ENCODE measurements around the gene RAB39A. TPM values are rescaled to one million over a fixed set of nuclear protein-coding genes. Genes with fewer than 3 reads are reported as not detected.
"Not testable (repeated sequence)": the region's sequence is repeated elsewhere in the genome, so short reads cannot be mapped to it uniquely, and the experiment has no call there.

The RAB39A gene, protein sequence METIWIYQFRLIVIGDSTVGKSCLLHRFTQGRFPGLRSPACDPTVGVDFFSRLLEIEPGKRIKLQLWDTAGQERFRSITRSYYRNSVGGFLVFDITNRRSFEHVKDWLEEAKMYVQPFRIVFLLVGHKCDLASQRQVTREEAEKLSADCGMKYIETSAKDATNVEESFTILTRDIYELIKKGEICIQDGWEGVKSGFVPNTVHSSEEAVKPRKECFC
- total RNA-seq, result under 1 TPM in 1 of 2 experiments, not detected in 1; 0.28 TPM

GRCh38 chr11:107928046-107928766 lies at the start of gene RAB39A:
RAB39A (plus strand) TSS chr11:107928448; CDS start chr11:107928569, 121 bp downstream.
- Mint-ChIP-seq H3K27ac (no peak within 1 kb of the TSS), H3K36me3 (ENCODE audit: low read depth) (no peaks in the 10 kb centered on the region), H3K4me1 (peaks cover 13% of the 10 kb centered on the region), H3K9me3 (no peaks in the 10 kb centered on the region), H3K4me3 (peak within 1 kb of the TSS; percentile 69), H3K27me3 (peaks cover 30% of the 10 kb centered on the region)
- CTCF ChIA-PET, result no interaction called here
- DNase-seq, result peak; percentile 87
- POLR2A ChIA-PET, result no interaction called here

- H3K4me1 Mint-ChIP-seq; H3K27me3 Mint-ChIP-seq; H3K27ac Mint-ChIP-seq; CTCF ChIA-PET; H3K4me3 Mint-ChIP-seq; DNase-seq; POLR2A ChIA-PET; H3K36me3 Mint-ChIP-seq (ENCODE audit: low read depth); H3K9me3 Mint-ChIP-seq: not testable (repeated sequence)
Measured at GRCh38 chr11:107881471-107881870, 46.8 kb upstream of the RAB39A start.

DNA sequence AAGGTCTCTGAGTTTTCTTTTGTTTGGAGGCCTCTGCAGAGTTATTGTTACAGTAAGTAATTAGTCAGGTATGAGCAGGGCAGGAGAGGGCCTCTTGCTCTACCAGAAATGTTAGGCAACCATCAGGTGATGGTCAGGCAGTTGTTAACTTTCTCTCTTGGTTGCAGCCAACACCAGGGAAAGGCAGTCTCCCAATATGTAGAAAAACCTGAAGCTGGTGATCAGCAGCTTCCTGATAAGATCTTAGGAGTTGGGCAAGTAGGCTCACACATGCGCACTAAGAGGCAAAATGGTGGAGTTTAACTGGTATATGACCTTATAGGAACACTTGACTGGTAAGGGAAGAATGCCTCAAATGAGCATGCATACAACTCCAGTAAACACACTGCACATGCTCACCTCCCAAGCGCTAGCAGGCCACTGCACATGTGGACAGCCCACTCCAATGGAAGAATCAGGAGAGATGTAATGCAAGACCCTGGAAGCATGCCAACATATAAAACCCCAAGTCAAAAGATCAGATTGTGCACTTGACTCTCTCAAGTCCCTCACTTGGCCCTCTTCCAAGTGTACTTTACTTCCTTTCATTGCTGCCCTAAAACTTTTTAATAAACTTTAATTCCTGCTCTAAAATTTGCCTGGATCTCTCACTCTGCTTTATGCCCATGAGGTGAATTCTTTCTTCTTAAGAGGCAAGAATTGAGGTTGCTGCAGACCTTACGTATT lies 46.0 kb upstream of the RAB39A start:
- peaks cover 3% of the 10 kb centered on the region for H3K9me3 Mint-ChIP-seq
- ChIA-PET POLR2A (no interaction called here), CTCF (no interaction called here)
- H3K4me1 Mint-ChIP-seq, result no peaks in the 10 kb centered on the region
- peaks cover 2% of the 10 kb centered on the region for H3K27me3 Mint-ChIP-seq
- no peak overlapping the region for H3K4me3 Mint-ChIP-seq
- no peak overlapping the region for H3K27ac Mint-ChIP-seq
- H3K36me3 Mint-ChIP-seq (ENCODE audit: low read depth), result no peaks in the 10 kb centered on the region
- no peak for DNase-seq

- no peak overlapping the region for H3K27ac Mint-ChIP-seq
- H3K36me3 Mint-ChIP-seq (ENCODE audit: low read depth), result no peaks in the 10 kb centered on the region
- ChIA-PET POLR2A (no interaction called here), CTCF (interaction anchor here (1.0 to 1.6 kb wide), 2 partner anchors 101 to 158 kb away, joined by 3 to 4 read pairs; no protein-coding TSS in a partner anchor)
- DNase-seq, result no peak
- H3K27me3 Mint-ChIP-seq, result peaks cover 10% of the 10 kb centered on the region
- no peak overlapping the region for H3K4me3 Mint-ChIP-seq
- no peaks in the 10 kb centered on the region for H3K9me3 Mint-ChIP-seq
- no peaks in the 10 kb centered on the region for H3K4me1 Mint-ChIP-seq
Measured at GRCh38 chr11:107898270-107898669, 30.0 kb upstream of the RAB39A start.

DNA sequence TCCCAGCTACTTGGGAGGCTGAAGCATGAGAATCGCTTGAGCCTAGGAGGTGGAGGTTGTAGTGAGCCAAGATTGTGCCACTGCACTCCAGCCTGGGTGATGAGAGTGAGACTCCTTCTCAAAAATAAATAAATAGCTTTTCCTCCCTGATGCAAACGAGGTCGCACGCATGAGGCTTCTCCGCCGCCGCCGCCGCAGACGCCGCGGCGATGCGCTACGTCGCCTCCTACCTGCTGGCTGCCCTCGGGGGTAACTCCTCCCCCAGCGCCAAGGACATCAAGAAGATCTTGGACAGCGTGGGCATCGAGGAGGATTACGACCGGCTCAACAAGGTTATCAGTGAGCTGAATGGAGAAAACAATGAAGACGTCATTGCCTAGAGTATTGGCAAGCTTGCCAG lies 20.0 kb upstream of the RAB39A start:
- DNase-seq, result no peak
- Mint-ChIP-seq H3K4me3 (no peak overlapping the region), H3K9me3 (no peaks in the 10 kb centered on the region), H3K27me3 (peaks cover 13% of the 10 kb centered on the region), H3K36me3 (ENCODE audit: low read depth) (no peaks in the 10 kb centered on the region), H3K27ac (no peak overlapping the region), H3K4me1 (no peaks in the 10 kb centered on the region)
- ChIA-PET CTCF (no interaction called here), POLR2A (no interaction called here)

DNA sequence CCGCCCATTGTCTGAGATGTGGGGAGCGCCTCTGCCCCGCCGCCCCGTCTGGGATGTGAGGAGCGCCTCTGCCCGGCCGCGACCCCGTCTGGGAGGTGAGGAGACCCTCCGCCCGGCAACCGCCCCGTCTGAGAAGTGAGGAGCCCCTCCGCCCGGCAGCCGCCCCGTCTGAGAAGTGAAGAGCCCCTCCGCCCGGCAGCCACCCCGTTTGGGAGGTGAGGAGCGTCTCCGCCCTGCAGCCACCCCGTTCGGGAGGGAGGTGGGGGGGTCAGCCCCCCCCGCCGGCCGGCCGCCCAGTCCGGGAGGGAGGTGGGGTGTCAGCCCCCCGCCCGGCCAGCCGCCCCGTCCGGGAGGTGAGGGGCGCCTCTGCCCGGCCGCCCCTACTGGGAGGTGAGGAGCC lies 15.8 kb upstream of the RAB39A start:
- H3K4me3 Mint-ChIP-seq; H3K4me1 Mint-ChIP-seq; DNase-seq; H3K36me3 Mint-ChIP-seq (ENCODE audit: low read depth); H3K9me3 Mint-ChIP-seq; CTCF ChIA-PET; POLR2A ChIA-PET; H3K27ac Mint-ChIP-seq: not testable (repeated sequence)
- H3K27me3 Mint-ChIP-seq, result peaks cover 13% of the 10 kb centered on the region

DNA sequence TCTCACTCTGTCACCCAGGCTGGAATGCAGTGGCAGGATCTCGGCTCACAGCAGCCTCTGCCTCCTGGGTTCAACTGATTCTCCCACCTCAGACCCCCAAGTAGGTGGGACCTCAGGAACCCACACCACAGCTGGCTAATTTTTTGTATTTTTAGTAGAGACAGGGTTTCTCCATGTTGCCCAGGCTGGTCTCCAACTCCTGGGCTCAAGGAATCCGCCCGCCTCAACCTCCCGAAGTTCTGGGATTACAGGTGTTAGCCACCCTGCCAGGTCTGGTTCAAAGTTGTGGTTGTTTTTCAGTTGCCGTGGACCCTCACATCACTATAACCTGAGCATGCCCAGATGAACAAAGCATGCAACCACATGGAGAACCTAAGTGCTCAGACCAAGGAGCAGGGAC lies 13.0 kb upstream of the RAB39A start:
- Mint-ChIP-seq H3K9me3 (no peaks in the 10 kb centered on the region), H3K36me3 (ENCODE audit: low read depth) (no peaks in the 10 kb centered on the region), H3K27ac (no peak overlapping the region), H3K4me1 (peaks cover 2% of the 10 kb centered on the region), H3K4me3 (no peak overlapping the region), H3K27me3 (peaks cover 8% of the 10 kb centered on the region)
- no peak for DNase-seq
- ChIA-PET CTCF (no interaction called here), POLR2A (no interaction called here)

GRCh38 chr11:107916671-107917241 lies 11.5 kb upstream of the RAB39A start:
- DNase-seq, result peak; percentile 35
- CTCF ChIA-PET, result interaction anchor here (0.6 to 1.8 kb wide), 7 partner anchors 16 to 176 kb away, joined by 3 to 5 read pairs (median 3); no protein-coding TSS in a partner anchor
- Mint-ChIP-seq H3K27me3 (peaks cover 6% of the 10 kb centered on the region), H3K36me3 (ENCODE audit: low read depth) (no peaks in the 10 kb centered on the region), H3K27ac (no peak overlapping the region), H3K9me3 (no peaks in the 10 kb centered on the region), H3K4me1 (peaks cover 2% of the 10 kb centered on the region), H3K4me3 (no peak overlapping the region)
- POLR2A ChIA-PET, result no interaction called here

DNA sequence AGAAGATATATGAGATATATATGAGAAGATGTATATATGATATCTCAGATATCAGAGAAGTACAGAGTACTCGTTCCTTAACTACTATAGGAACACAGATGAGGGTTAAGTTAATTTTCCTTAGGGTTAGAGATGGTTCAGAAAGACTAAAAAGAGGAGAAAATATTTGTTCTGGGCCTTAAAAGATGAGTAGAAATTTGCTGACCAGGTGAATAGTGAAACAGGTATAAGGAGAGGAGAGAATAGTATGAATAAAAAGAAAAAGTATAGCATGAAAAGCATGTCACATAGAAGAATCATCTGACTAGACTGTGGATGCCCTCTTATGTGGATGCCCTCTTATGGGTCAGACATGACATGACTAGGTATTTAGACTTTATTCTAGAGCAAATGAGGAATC lies 6.3 kb upstream of the RAB39A start:
- POLR2A ChIA-PET, result no interaction called here
- Mint-ChIP-seq H3K27ac (no peak overlapping the region), H3K9me3 (no peaks in the 10 kb centered on the region), H3K4me1 (peaks cover 3% of the 10 kb centered on the region), H3K4me3 (no peak overlapping the region), H3K27me3 (peaks cover 21% of the 10 kb centered on the region), H3K36me3 (ENCODE audit: low read depth) (no peaks in the 10 kb centered on the region)
- no peak for DNase-seq
- CTCF ChIA-PET, result interaction anchor here (0.6 to 0.7 kb wide), 2 partner anchors 11 to 200 kb away, joined by 3 to 5 read pairs; no protein-coding TSS in a partner anchor

GRCh38 chr11:107923519-107923918 lies 4.7 kb upstream of the RAB39A start:
- DNase-seq; H3K36me3 Mint-ChIP-seq (ENCODE audit: low read depth); POLR2A ChIA-PET; H3K4me3 Mint-ChIP-seq; H3K4me1 Mint-ChIP-seq; CTCF ChIA-PET; H3K27ac Mint-ChIP-seq; H3K9me3 Mint-ChIP-seq: not testable (repeated sequence)
- H3K27me3 Mint-ChIP-seq, result peaks cover 21% of the 10 kb centered on the region

DNA sequence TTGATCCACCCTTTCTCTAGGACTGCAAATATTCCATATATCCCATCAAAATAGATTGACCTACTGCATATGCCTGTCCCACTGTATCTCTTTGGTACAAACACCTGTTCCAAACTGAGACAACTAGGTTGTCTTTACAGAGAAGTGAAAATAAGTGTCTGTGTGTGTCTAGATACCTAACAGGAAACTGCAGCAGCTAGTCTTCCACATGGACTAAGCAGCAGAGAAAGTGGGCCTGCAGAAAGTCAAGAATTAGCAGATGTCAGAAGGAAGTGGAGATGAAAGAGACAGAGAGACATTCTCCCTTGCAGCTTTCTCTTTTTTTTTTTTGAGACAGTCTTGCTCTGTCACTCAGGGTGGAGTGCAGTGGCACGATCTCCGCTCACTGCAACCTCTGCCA lies 3.9 kb upstream of the RAB39A start:
- DNase-seq, result no peak
- Mint-ChIP-seq H3K36me3 (ENCODE audit: low read depth) (no peaks in the 10 kb centered on the region), H3K4me3 (no peak overlapping the region), H3K9me3 (no peaks in the 10 kb centered on the region), H3K27ac (no peak overlapping the region), H3K4me1 (peaks cover 12% of the 10 kb centered on the region), H3K27me3 (peaks cover 24% of the 10 kb centered on the region)
- CTCF ChIA-PET, result no interaction called here
- POLR2A ChIA-PET, result no interaction called here

DNA sequence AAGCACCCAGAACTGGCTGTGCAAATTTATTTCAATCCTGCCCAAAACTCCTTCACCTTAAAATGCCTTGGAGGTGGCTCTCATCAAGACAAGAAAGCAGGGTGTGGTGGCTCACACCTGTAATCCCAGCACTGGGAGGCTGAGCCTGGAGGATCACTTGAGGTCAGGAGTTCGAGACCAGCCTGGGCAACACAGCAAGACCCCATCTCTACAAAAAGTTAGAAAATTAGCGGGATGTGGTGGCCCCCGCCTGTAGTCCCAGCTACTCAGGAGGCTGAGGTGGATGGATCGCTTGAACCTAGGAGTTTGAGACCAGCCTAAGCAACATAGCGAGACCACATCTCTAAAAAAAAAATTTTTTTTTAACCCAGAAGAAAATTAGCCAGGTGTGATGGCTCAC lies 689 bp upstream of the RAB39A start:
- H3K27ac Mint-ChIP-seq, result no peak overlapping the region
- H3K36me3 Mint-ChIP-seq (ENCODE audit: low read depth), result no peaks in the 10 kb centered on the region
- H3K9me3 Mint-ChIP-seq, result no peaks in the 10 kb centered on the region
- no peak for DNase-seq
- H3K4me3 Mint-ChIP-seq, result peak overlapping the region; percentile 62
- H3K4me1 Mint-ChIP-seq, result peaks cover 13% of the 10 kb centered on the region
- ChIA-PET POLR2A (no interaction called here), CTCF (no interaction called here)
- peaks cover 35% of the 10 kb centered on the region for H3K27me3 Mint-ChIP-seq

DNA sequence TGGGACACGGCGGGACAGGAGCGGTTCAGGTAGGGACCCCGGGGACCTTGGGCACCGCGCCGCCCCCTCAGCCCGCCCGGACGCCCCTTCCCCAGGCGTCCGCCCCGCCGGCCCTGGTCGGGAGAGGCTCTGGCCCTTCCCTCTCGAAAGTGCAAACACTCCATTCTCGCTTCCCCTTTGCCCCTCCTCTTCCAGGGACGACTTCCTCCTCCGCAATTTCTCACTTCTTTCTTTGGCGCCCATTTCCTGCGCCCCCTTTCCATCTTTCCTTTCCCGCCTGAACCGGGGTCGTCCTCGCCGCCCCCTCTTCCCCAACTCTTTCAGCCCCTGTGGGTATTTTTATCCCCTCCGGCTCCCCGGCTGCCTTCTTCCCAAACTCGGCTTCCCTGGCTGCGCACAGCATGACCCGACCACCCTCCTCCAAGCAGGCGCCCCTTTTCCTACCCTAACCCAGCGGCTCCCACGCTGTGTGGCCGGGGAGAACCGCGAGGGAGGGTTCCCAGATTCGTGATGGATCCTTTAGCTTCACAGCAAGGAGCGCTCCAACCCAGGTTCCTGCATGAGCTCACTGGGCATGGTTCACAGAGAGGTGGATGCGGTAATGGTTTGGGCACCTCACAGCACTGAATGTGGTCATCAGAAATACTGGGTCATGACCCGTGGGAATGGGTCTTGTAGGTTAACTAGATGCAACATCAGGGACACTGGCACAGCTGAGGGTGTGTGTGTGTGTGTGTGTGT lies 689 bp downstream of the RAB39A start:
- CTCF ChIA-PET, result interaction anchor here (1.8 kb wide), 1 partner anchor 81 kb away, joined by 8 read pairs; the partner anchor contains the start of gene CUL5
- Mint-ChIP-seq H3K4me1 (peaks cover 13% of the 10 kb centered on the region), H3K9me3 (no peaks in the 10 kb centered on the region), H3K36me3 (ENCODE audit: low read depth) (no peaks in the 10 kb centered on the region), H3K27me3 (peaks cover 29% of the 10 kb centered on the region), H3K27ac (no peak overlapping the region), H3K4me3 (peak overlapping the region; percentile 69)
- DNase-seq, result no peak
- POLR2A ChIA-PET, result no interaction called here

Data from activated CD4-positive, alpha-beta memory T cell treated with anti-CD3 and anti-CD28 coated beads, Interleukin-2, amount 10 ng/mL, durations not matched to agents 7 days and 5 days (primary cell).